NCI-H2107 treated with DMSO at 0.1 percent for 48 hours (cell line): ENCODE measurements around the gene HIVEP3.
"Not testable (repeated sequence)": the region's sequence is repeated elsewhere in the genome, so short reads cannot be mapped to it uniquely, and the experiment has no call there.

Source experiments
- DNase-seq: peaks from one replicate; lab custom pipeline; 2025; ENCODE audit not compliant: unreplicated experiment; lab: John Stamatoyannopoulos, UW

The HIVEP3 gene

GRCh38 chr1:41573785-41574713 is 344.7 kb downstream of the HIVEP3 start:
- DNase-seq = peak; percentile 97

DNA sequence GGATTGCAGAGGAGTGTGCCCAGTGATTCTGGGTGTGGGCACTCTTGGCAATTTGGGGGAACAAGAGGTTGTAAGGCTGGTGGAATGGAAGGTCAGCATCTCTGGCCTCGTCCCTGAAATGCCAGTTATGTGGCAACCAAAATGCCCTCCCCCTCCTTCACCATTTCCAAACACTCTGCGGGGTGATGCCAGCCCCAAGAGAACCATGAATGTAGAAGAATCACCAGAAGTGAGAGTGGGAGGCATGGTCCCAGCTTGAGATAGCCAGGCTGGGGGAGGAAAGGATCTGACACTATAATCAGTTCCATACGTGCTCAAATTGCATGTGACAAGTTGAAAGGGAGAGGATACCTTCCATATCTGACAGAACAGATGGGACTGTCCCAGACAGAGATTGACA is 345.5 kb downstream of the HIVEP3 start:
- DNase-seq = no peak

GRCh38 chr1:41572224-41572623 is 346.5 kb downstream of the HIVEP3 start:
- no peak for DNase-seq

GRCh38 chr1:41571041-41571440 is 347.7 kb downstream of the HIVEP3 start:
- no peak for DNase-seq

DNA sequence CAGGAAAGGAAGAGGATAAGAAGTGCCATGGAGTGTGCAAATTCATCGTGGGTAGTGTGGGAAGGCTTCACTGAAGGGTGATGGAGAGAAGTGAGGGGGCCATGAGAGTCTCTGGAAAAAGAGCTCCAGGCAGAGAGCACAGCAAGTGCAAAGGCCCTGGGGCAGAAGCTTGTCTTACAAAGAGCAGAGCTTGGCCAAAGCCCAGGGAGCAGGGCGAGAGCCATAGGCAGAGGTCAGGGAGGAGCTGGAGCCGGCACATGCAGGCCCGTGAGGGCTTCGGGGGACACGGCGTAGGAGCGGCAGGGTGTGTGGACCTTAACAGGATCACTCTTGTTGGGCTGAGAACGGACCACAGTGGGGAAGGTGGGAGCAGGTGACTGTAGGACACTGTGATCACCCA is 350.5 kb downstream of the HIVEP3 start:
- no peak for DNase-seq

DNA sequence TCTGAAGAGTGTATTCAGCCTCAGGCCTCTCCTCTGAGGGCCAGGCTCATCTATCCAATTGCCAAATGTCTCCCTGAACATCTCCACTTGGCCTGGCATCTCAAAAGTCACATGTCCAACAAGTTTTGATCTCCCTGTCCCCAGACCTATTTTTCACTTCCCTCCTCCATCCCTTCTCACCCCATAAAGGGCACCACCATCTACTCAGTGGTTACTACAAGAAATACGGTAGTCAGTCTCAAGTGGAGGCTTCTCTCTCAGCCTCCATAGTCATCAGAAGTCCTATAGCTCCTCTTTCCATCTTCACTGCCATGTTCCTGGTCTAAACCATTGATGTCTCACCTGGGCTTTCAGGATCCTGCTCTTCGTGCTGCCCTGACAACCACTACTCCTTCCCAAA is 351.8 kb downstream of the HIVEP3 start:
- DNase-seq = no peak

DNA sequence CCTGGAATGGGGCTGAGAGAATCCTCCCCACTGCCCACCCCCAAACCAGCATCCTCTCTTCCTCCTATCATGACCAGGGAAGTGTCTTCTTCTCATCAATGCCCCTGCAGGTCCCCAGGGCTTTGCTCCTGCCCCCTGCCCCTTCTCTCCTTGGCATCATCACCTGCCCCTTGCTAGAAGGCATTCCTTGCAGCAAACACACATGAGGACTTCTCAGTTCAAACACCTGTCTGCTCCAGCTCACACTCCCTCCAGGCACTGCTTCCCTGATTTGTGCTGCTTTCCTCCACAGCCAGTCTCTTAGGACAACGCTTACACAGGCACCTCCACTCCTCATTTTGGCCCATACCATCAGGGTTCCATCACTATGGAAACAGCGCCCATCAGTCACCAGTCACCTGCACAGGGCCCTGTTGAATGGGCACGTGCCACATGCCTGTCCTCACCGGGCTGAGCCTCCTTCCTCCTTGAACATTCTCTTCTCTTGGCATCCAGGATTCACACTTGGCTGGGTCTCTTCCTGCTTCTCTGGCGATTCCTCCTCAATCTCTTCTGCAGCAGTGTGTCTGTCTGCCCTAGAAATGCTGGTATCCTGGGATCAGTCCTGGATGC is 352.3 kb downstream of the HIVEP3 start:
- DNase-seq = no peak

- DNase-seq = no peak
Measured at GRCh38 chr1:41564741-41565475, 353.8 kb downstream of the HIVEP3 start.

- DNase-seq = no peak
Measured at GRCh38 chr1:41562328-41562727, 356.4 kb downstream of the HIVEP3 start.

GRCh38 chr1:41560931-41561330 is 357.8 kb downstream of the HIVEP3 start:
- no peak for DNase-seq

DNA sequence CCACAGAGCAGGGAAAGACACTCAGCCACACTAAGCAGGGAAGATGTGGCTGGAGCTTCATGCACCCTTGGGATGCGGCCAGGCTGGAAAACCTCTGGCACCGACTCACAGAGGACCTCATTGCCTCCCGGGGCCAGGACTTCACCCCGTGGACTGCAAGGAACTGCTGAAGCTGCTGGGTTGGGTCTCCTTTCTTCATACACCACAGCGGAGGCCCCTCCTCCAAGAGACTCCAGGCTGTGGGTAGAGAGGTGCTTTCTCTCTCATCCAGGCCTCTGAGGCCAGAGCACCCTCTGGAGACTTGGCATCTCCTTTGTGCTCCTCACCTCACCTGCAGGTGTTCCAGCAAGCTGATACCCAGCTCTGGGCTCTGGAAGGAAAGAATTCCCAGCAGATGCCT is 358.2 kb downstream of the HIVEP3 start:
- no peak for DNase-seq

- DNase-seq = no peak
Measured at GRCh38 chr1:41559331-41559730, 359.4 kb downstream of the HIVEP3 start.

- DNase-seq = no peak
Measured at GRCh38 chr1:41558761-41559171, 360.0 kb downstream of the HIVEP3 start.

- DNase-seq = no peak
Measured at GRCh38 chr1:41557751-41558455, 360.8 kb downstream of the HIVEP3 start.

GRCh38 chr1:41554746-41555145 is 364.0 kb downstream of the HIVEP3 start:
- DNase-seq = not testable (repeated sequence)

GRCh38 chr1:41547781-41548560 is 370.8 kb downstream of the HIVEP3 start:
- DNase-seq = no peak

- no peak for DNase-seq
Measured at GRCh38 chr1:41547336-41547735, 371.4 kb downstream of the HIVEP3 start.

DNA sequence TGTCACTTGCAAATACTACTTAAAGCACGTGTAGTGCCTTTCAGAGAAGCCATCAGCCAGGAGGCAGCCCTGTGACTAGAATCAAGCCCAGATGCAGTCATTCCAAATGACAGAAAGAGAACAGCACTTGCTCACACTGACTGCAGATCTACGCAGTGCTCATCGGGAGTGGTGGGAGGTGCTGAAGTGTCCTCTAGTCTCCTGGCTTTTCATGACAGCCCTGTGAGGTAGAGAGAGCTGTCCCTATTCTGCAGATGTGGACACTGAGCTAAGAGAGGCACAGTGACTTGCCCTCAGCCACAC is 371.9 kb downstream of the HIVEP3 start:
- no peak for DNase-seq

- DNase-seq = no peak
Measured at GRCh38 chr1:41545996-41546832, 372.5 kb downstream of the HIVEP3 start.
